SK-N-SH (cell line): ENCODE measurements around the gene FOXK2. TPM values are rescaled to one million over a fixed set of nuclear protein-coding genes. Genes with fewer than 3 reads are reported as not detected.

Experiments used
- CTCF ChIA-PET: fragments of 300-600, 350-600 bp; formaldehyde crosslinking; extraction: SDS; loops from one replicate; lab custom pipeline; 2021; lab: Yijun Ruan, JAX
- POLR2A ChIA-PET: fragments of 350-600 bp; sonication (Branson Sonifier 250); formaldehyde crosslinking; extraction: SDS; loops from one replicate; lab custom pipeline; 2020; ENCODE audit warnings: antibody characterized with exemption, inconsistent platforms; lab: Yijun Ruan, JAX
- DNase-seq: peaks from one replicate; pipeline ENCODE4 v3.0.0; 2012
- H2AFZ ChIP-seq: fragments of 200-600 bp; sonication (generic); 2 replicates; pipeline ENCODE4 v1.8.1; 2016; ENCODE audit warnings: antibody characterized with exemption, mild to moderate bottlenecking, low read depth
- H3F3A ChIP-seq: fragments of 200-600 bp; sonication (generic); replicated peaks from 2 replicates; pipeline ENCODE3; 2016; ENCODE audit warnings: antibody characterized with exemption, mild to moderate bottlenecking; ENCODE audit not compliant: insufficient read depth
- H3K27ac ChIP-seq, 2 experiments: fragments of 200-500 bp in 1 of 2; fragments of 200-600 bp in 1 of 2; sonication (Bioruptor generic) in 1 of 2; sonication (generic), shearing (Covaris generic) in 1 of 2; 2 replicates each; pipeline versions ENCODE4 v1.5.1 to v1.6.1; 2014 to 2016; ENCODE audit warnings: low read depth in 2 of 2, inconsistent platforms in 1 of 2, low read length in 1 of 2, mild to moderate bottlenecking in 1 of 2, mixed read lengths in 1 of 2
- H3K27me3 ChIP-seq: fragments of 200-600 bp; sonication (generic), shearing (Covaris generic); 2 replicates; pipeline ENCODE4 v1.6.1; 2016; ENCODE audit warnings: mixed run types; ENCODE audit not compliant: insufficient read depth
- H3K36me3 ChIP-seq, 2 experiments: fragments of 200-500 bp in 1 of 2; fragments of 200-600 bp in 1 of 2; sonication (Bioruptor generic) in 1 of 2; sonication (generic) in 1 of 2; replicated peaks in 1 of 2; 2 replicates each; pipeline versions ENCODE3 to v1.5.1; 2014 to 2016; ENCODE audit warnings: low read length in 1 of 2, mild to moderate bottlenecking in 1 of 2; ENCODE audit not compliant: insufficient read depth in 2 of 2, control insufficient read depth in 1 of 2
- H3K4me1 ChIP-seq, 2 experiments: fragments of 200-500 bp in 1 of 2; fragments of 200-600 bp in 1 of 2; sonication (Bioruptor generic) in 1 of 2; sonication (generic), shearing (Covaris generic) in 1 of 2; 2 replicates each; pipeline versions ENCODE4 v1.5.1 to v1.6.1; 2014 to 2016; ENCODE audit warnings: low read depth in 1 of 2, low read length in 1 of 2, mixed run types in 1 of 2; ENCODE audit not compliant: insufficient read depth in 2 of 2, control insufficient read depth in 1 of 2
- H3K4me2 ChIP-seq: fragments of 200-600 bp; sonication (generic), shearing (Covaris generic); 2 replicates; pipeline ENCODE4 v1.6.1; 2017; ENCODE audit warnings: mixed run types
- H3K4me3 ChIP-seq, 2 experiments: fragments of 200-500 bp in 1 of 2; fragments of 200-600 bp in 1 of 2; sonication (Bioruptor generic) in 1 of 2; sonication (generic), shearing (Covaris generic) in 1 of 2; 2 replicates each; pipeline versions ENCODE4 v1.5.1 to v1.8.1; 2014 to 2016; ENCODE audit warnings: low read depth in 2 of 2, inconsistent platforms in 1 of 2, low read length in 1 of 2, mild to moderate bottlenecking in 1 of 2, mixed read lengths in 1 of 2, moderate library complexity in 1 of 2
- H3K79me2 ChIP-seq: fragments of 200-600 bp; sonication (generic); 2 replicates; pipeline ENCODE4 v1.8.1; 2017; ENCODE audit warnings: mild to moderate bottlenecking; ENCODE audit not compliant: insufficient read depth
- H3K9ac ChIP-seq: fragments of 200-600 bp; sonication (generic); 2 replicates; pipeline ENCODE4 v1.6.1; 2017; ENCODE audit warnings: mixed run types
- H3K9me2 ChIP-seq: fragments of 200-600 bp; sonication (generic); 2 replicates; pipeline ENCODE4 v1.6.1; 2017; ENCODE audit warnings: mixed run types
- H3K9me3 ChIP-seq: fragments of 200-600 bp; sonication (generic); 2 replicates; pipeline ENCODE4 v1.6.1; 2017; ENCODE audit warnings: mixed run types, mild to moderate bottlenecking, moderate library complexity
- H4K20me1 ChIP-seq: fragments of 200-600 bp; sonication (generic); 2 replicates; pipeline ENCODE4 v1.6.1; 2017; ENCODE audit warnings: mild to moderate bottlenecking, mixed run types; ENCODE audit not compliant: insufficient read depth
- CHD2 ChIP-seq: fragments of 150-350 bp; IDR thresholded peaks from 2 replicates; pipeline ENCODE4 v1.6.1; 2018; ENCODE audit warnings: low read length; ENCODE audit not compliant: partially characterized antibody
- CTCF ChIP-seq: fragments of 200-600 bp; sonication (generic); IDR thresholded peaks from 2 replicates; pipeline ENCODE4 v1.6.1; 2017; ENCODE audit warnings: antibody characterized with exemption, mild to moderate bottlenecking, moderate library complexity
- EZH2phosphoT487 ChIP-seq: fragments of 200-600 bp; sonication (generic); IDR thresholded peaks from 2 replicates; pipeline ENCODE4 v1.6.1; 2017; ENCODE audit warnings: low read depth, mixed run types, mild to moderate bottlenecking, antibody characterized with exemption, moderate library complexity, borderline replicate concordance
- FOXJ3 ChIP-seq: sonication (generic); formaldehyde crosslinking; IDR thresholded peaks from 2 replicates; pipeline ENCODE4 v1.5.1; 2020; ENCODE audit warnings: mild to moderate bottlenecking, missing genetic modification reagents
- IRF3 ChIP-seq: fragments of 150-350 bp; IDR thresholded peaks from 2 replicates; pipeline ENCODE4 v1.6.1; 2016; ENCODE audit warnings: mild to moderate bottlenecking, low read depth, low read length
- NFIC ChIP-seq: IDR thresholded peaks from 2 replicates; pipeline ENCODE4 v1.4.0; 2012; ENCODE audit warnings: borderline replicate concordance
- NRF1 ChIP-seq: IDR thresholded peaks from 2 replicates; pipeline ENCODE4 v1.6.1; 2012; ENCODE audit warnings: low read depth, mild to moderate bottlenecking, low read length
- RAD21 ChIP-seq: IDR thresholded peaks from 2 replicates; pipeline ENCODE4 v1.6.1; 2012; ENCODE audit warnings: mild to moderate bottlenecking, low read length
- RCOR1 ChIP-seq: fragments of 150-350 bp; IDR thresholded peaks from 2 replicates; pipeline ENCODE4 v1.6.1; 2017; ENCODE audit warnings: antibody characterized with exemption, low read length
- REST ChIP-seq: IDR thresholded peaks from 2 replicates; pipeline ENCODE4 v1.6.1; 2012; ENCODE audit warnings: mild to moderate bottlenecking, low read depth, low read length, moderate library complexity
- SIN3A ChIP-seq: IDR thresholded peaks from 2 replicates; pipeline ENCODE4 v1.6.1; 2012; ENCODE audit warnings: low read depth, mild to moderate bottlenecking, low read length, moderate library complexity, borderline replicate concordance
- SMC3 ChIP-seq: IDR thresholded peaks from 2 replicates; pipeline ENCODE4 v1.6.1; 2012; ENCODE audit warnings: low read depth, low read length, improper control_type of control experiment
- TAF1 ChIP-seq: IDR thresholded peaks from 2 replicates; pipeline ENCODE4 v1.6.1; 2012; ENCODE audit warnings: low read depth, mild to moderate bottlenecking, low read length, moderate library complexity, borderline replicate concordance
- TEAD4 ChIP-seq: IDR thresholded peaks from 2 replicates; pipeline ENCODE4 v1.4.0; 2012; ENCODE audit warnings: mild to moderate bottlenecking, borderline replicate concordance; ENCODE audit not compliant: insufficient read depth
- USF1 ChIP-seq: IDR thresholded peaks from 2 replicates; pipeline ENCODE4 v1.4.0; 2012; ENCODE audit warnings: low read depth, borderline replicate concordance
- YY1 ChIP-seq: IDR thresholded peaks from 2 replicates; pipeline ENCODE4 v1.4.0; 2012; ENCODE audit warnings: low read depth, mild to moderate bottlenecking
- ZBTB33 ChIP-seq: IDR thresholded peaks from 2 replicates; pipeline ENCODE4 v1.4.0; 2012; ENCODE audit warnings: low read depth, borderline replicate concordance
- WGBS: methylation state at CpG from one replicate; pipeline ENCODE4 v1.1.6; 2017; ENCODE audit warnings: low lambda C conversion rate; 5-methylcytosine and 5-hydroxymethylcytosine counted together
- polyA plus RNA-seq, 3 experiments: library from polyadenylated mRNA; depleted of rRNA; stranded (reverse); fragments of >200 nt; gene quantifications; 2 replicates each; pipeline ENCODE4 v1.2.3, GENCODE V29; 2012
- TF ChIP-seq, protein P1 (sequence below): IDR thresholded peaks from 2 replicates; pipeline ENCODE4; 2012
- TF ChIP-seq, protein P2 (sequence below): IDR thresholded peaks from 2 replicates; pipeline ENCODE4 v1.4.0; 2012; ENCODE audit warnings: low read depth

Gene FOXK2
- polyA plus RNA-seq, 1 of the 3 experiments (the other 2 are of a cell fraction) = 36.4 TPM

- no peak overlapping the region for H3K4me3 ChIP-seq
- ChIA-PET CTCF (interaction anchor here (0.9 to 5.4 kb wide), 3 partner anchors 26 to 30 kb away, joined by 3 to 35 read pairs (median 4); no protein-coding TSS in a partner anchor), POLR2A (no interaction called here)
- no peaks in the 10 kb centered on the region for H3K9me3 ChIP-seq
- H3K27me3 ChIP-seq = no peaks in the 10 kb centered on the region
- 83% methylated on average over 4 of the region's 4 CpGs for WGBS
- H3K4me1 ChIP-seq = peaks cover 20 to 27% of the 10 kb centered on the region in 2 experiments
- no peak overlapping the region for H3K9ac ChIP-seq
- H4K20me1 ChIP-seq = peaks cover 99% of the 10 kb centered on the region
- H3K4me2 ChIP-seq = no peak overlapping the region
- peaks cover 24% of the 10 kb centered on the region for H3F3A ChIP-seq
- no peaks in the 10 kb centered on the region for H3K9me2 ChIP-seq
- H3K36me3 ChIP-seq = peaks cover 0 to 6% of the 10 kb centered on the region in 2 experiments
- no peak overlapping the region for H2AFZ ChIP-seq
- DNase-seq = no peak
- H3K79me2 ChIP-seq = peaks cover 100% of the 10 kb centered on the region
- TF ChIP-seq REST (no peak), RCOR1 (no peak), IRF3 (no peak), TAF1 (no peak), SIN3A (no peak), NRF1 (no peak), EZH2phosphoT487 (no peak), NFIC (no peak), YY1 (no peak), FOXJ3 (CRISPR knock-in tag) (no peak), TEAD4 (no peak), SMC3 (no peak), CHD2 (no peak), USF1 (no peak), CTCF (no peak), ZBTB33 (no peak), RAD21 (no peak)
- TF ChIP-seq, protein P1, sequence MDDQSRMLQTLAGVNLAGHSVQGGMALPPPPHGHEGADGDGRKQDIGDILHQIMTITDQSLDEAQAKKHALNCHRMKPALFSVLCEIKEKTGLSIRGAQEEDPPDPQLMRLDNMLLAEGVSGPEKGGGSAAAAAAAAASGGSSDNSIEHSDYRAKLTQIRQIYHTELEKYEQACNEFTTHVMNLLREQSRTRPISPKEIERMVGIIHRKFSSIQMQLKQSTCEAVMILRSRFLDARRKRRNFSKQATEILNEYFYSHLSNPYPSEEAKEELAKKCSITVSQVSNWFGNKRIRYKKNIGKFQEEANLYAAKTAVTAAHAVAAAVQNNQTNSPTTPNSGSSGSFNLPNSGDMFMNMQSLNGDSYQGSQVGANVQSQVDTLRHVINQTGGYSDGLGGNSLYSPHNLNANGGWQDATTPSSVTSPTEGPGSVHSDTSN = no peak
- TF ChIP-seq, protein P2, sequence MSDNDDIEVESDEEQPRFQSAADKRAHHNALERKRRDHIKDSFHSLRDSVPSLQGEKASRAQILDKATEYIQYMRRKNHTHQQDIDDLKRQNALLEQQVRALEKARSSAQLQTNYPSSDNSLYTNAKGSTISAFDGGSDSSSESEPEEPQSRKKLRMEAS = no peak
- no peak overlapping the region for H3K27ac ChIP-seq
Observed at GRCh38 chr17:82525712-82526111, 6.2 kb downstream of the FOXK2 start.
